ENCODE results near the gene RSF1. TPM values are rescaled to one million over a fixed set of nuclear protein-coding genes. Genes with fewer than 3 reads are reported as not detected.

Gene RSF1
- total and polyA plus RNA-seq, 4 experiments from 2014 or later, result 13.0 to 106 (median 78.4) TPM

- ChIA-PET POLR2A (ENCODE audit: partially characterized antibody) (no interaction called here), CTCF (ENCODE audit: partially characterized antibody) (interaction anchor here (0.8 kb wide), 1 partner anchor 12 kb away, joined by 7 read pairs; no protein-coding TSS in a partner anchor)
- no peak overlapping the region for H3K27ac ChIP-seq (ENCODE audit: low read depth, low read length)
- H3K4me3 Mint-ChIP-seq, result peak overlapping the region in 1 of 8 donors; percentile 38
- peaks cover 6 to 31% of the 10 kb centered on the region in 2 donors for H3K36me3 Mint-ChIP-seq
- H3K9me3 ChIP-seq (ENCODE audit: control insufficient read depth in 1 of 2, low read length in 2 of 2), result no peaks in the 10 kb centered on the region
- no peak for DNase-seq
- H3K27ac Mint-ChIP-seq, result no peak overlapping the region
- intact Hi-C loops (cut with micrococcal nuclease), result no loop called here
- H3K9me3 Mint-ChIP-seq, result no peaks in the 10 kb centered on the region
- no peaks in the 10 kb centered on the region for H3K36me3 ChIP-seq (ENCODE audit: insufficient read depth, low read length)
- H3K4me3 ChIP-seq (ENCODE audit: low read length in 2 of 2), result no peak overlapping the region
- H3K27me3 Mint-ChIP-seq, result no peaks in the 10 kb centered on the region
- H3K4me1 Mint-ChIP-seq, result peaks cover 39 to 77% (median 54%) of the 10 kb centered on the region in 4 donors
- H3K27me3 ChIP-seq (ENCODE audit: insufficient read depth, low read length), result no peaks in the 10 kb centered on the region
- peaks cover 29% of the 10 kb centered on the region for H3K4me1 ChIP-seq (ENCODE audit: insufficient read depth, low read length)
Observed at GRCh38 chr11:77806993-77807392, 13.5 kb downstream of the RSF1 start.

- Mint-ChIP-seq H3K27me3 (no peaks in the 10 kb centered on the region), H3K9me3 (no peaks in the 10 kb centered on the region), H3K4me1 (peaks cover 40 to 78% (median 56%) of the 10 kb centered on the region in 4 donors), H3K36me3 (peaks cover 3 to 29% of the 10 kb centered on the region in 2 donors), H3K4me3 (peak overlapping the region in 3 of 8 donors; percentile 17 to 45 (median 20)), H3K27ac (peak overlapping the region in 2 of 7 donors; percentile 13 to 51)
- Histone ChIP-seq H3K4me1 (ENCODE audit: insufficient read depth, low read length) (peaks cover 33% of the 10 kb centered on the region), H3K9me3 (ENCODE audit: control insufficient read depth in 1 of 2, low read length in 2 of 2) (no peaks in the 10 kb centered on the region), H3K36me3 (ENCODE audit: insufficient read depth, low read length) (no peaks in the 10 kb centered on the region), H3K4me3 (ENCODE audit: low read length in 2 of 2) (no peak overlapping the region), H3K27ac (ENCODE audit: low read depth, low read length) (no peak overlapping the region), H3K27me3 (ENCODE audit: insufficient read depth, low read length) (no peaks in the 10 kb centered on the region)
- CTCF ChIA-PET (ENCODE audit: partially characterized antibody), result interaction anchor here (0.8 kb wide), 1 partner anchor 13 kb away, joined by 7 read pairs; no protein-coding TSS in a partner anchor
- POLR2A ChIA-PET (ENCODE audit: partially characterized antibody), result no interaction called here
- DNase-seq, result no peak
- intact Hi-C loops (cut with micrococcal nuclease), result no loop called here
Observed at GRCh38 chr11:77806415-77806814, 14.1 kb downstream of the RSF1 start.

- intact Hi-C loops (cut with micrococcal nuclease), result no loop called here
- no peaks in the 10 kb centered on the region for H3K27me3 ChIP-seq (ENCODE audit: insufficient read depth, low read length)
- peak overlapping the region in 2 of 7 donors; percentile 1 to 73 for H3K27ac Mint-ChIP-seq
- DNase-seq, result no peak
- peaks cover 9 to 21% of the 10 kb centered on the region in 2 donors for H3K36me3 Mint-ChIP-seq
- ChIA-PET CTCF (ENCODE audit: partially characterized antibody) (no interaction called here), POLR2A (ENCODE audit: partially characterized antibody) (no interaction called here)
- H3K27me3 Mint-ChIP-seq, result no peaks in the 10 kb centered on the region
- peaks cover 25% of the 10 kb centered on the region for H3K4me1 ChIP-seq (ENCODE audit: insufficient read depth, low read length)
- H3K9me3 ChIP-seq (ENCODE audit: control insufficient read depth in 1 of 2, low read length in 2 of 2), result no peaks in the 10 kb centered on the region
- H3K4me1 Mint-ChIP-seq, result peaks cover 45 to 82% (median 61%) of the 10 kb centered on the region in 4 donors
- no peaks in the 10 kb centered on the region for H3K36me3 ChIP-seq (ENCODE audit: insufficient read depth, low read length)
- no peak overlapping the region for H3K4me3 ChIP-seq (ENCODE audit: low read length in 2 of 2)
- H3K9me3 Mint-ChIP-seq, result no peaks in the 10 kb centered on the region
- H3K27ac ChIP-seq (ENCODE audit: low read depth, low read length), result no peak overlapping the region
- no peak overlapping the region for H3K4me3 Mint-ChIP-seq
Observed at GRCh38 chr11:77801477-77801876, 19.0 kb downstream of the RSF1 start.

GRCh38 chr11:77800449-77800848 lies 20.1 kb downstream of the RSF1 start:
- CTCF ChIA-PET (ENCODE audit: partially characterized antibody), result no interaction called here
- peaks cover 50 to 83% (median 65%) of the 10 kb centered on the region in 4 donors for H3K4me1 Mint-ChIP-seq

GRCh38 chr11:77799338-77799737 lies 21.2 kb downstream of the RSF1 start:
- peak overlapping the region in 3 of 7 donors; percentile 23 to 37 (median 37) for H3K27ac Mint-ChIP-seq
- ChIA-PET POLR2A (ENCODE audit: partially characterized antibody) (no interaction called here), CTCF (ENCODE audit: partially characterized antibody) (no interaction called here)
- H3K27me3 ChIP-seq (ENCODE audit: insufficient read depth, low read length), result no peaks in the 10 kb centered on the region
- no peak overlapping the region for H3K4me3 ChIP-seq (ENCODE audit: low read length in 2 of 2)
- no peaks in the 10 kb centered on the region for H3K9me3 ChIP-seq (ENCODE audit: control insufficient read depth in 1 of 2, low read length in 2 of 2)
- no peak for DNase-seq
- peaks cover 32% of the 10 kb centered on the region for H3K4me1 ChIP-seq (ENCODE audit: insufficient read depth, low read length)
- peak overlapping the region in 2 of 8 donors; percentile 4 to 25 for H3K4me3 Mint-ChIP-seq
- H3K27ac ChIP-seq (ENCODE audit: low read depth, low read length), result no peak overlapping the region
- intact Hi-C loops (cut with micrococcal nuclease), result no loop called here
- peaks cover 58 to 88% (median 74%) of the 10 kb centered on the region in 4 donors for H3K4me1 Mint-ChIP-seq
- peaks cover 9 to 20% of the 10 kb centered on the region in 2 donors for H3K36me3 Mint-ChIP-seq
- H3K36me3 ChIP-seq (ENCODE audit: insufficient read depth, low read length), result no peaks in the 10 kb centered on the region
- no peaks in the 10 kb centered on the region for H3K9me3 Mint-ChIP-seq
- no peaks in the 10 kb centered on the region for H3K27me3 Mint-ChIP-seq

More at GRCh38 chr11:77800449-77800848, 20.1 kb downstream of the RSF1 start:
- Histone ChIP-seq H3K27me3 (ENCODE audit: insufficient read depth, low read length) (no peaks in the 10 kb centered on the region), H3K27ac (ENCODE audit: low read depth, low read length) (no peak overlapping the region), H3K4me3 (ENCODE audit: low read length in 2 of 2) (no peak overlapping the region), H3K4me1 (ENCODE audit: insufficient read depth, low read length) (peaks cover 24% of the 10 kb centered on the region), H3K9me3 (ENCODE audit: control insufficient read depth in 1 of 2, low read length in 2 of 2) (no peaks in the 10 kb centered on the region), H3K36me3 (ENCODE audit: insufficient read depth, low read length) (no peaks in the 10 kb centered on the region)
- intact Hi-C loops (cut with micrococcal nuclease), result no loop called here
- peaks cover 9 to 18% of the 10 kb centered on the region in 2 donors for H3K36me3 Mint-ChIP-seq
- peak overlapping the region in 1 of 8 donors; percentile 29 for H3K4me3 Mint-ChIP-seq
- peak overlapping the region in 3 of 7 donors; percentile 4 to 78 (median 44) for H3K27ac Mint-ChIP-seq
- no peaks in the 10 kb centered on the region for H3K9me3 Mint-ChIP-seq
- H3K27me3 Mint-ChIP-seq, result no peaks in the 10 kb centered on the region
- DNase-seq, result no peak
- POLR2A ChIA-PET (ENCODE audit: partially characterized antibody), result no interaction called here

- H3K27ac Mint-ChIP-seq, result peak overlapping the region in 2 of 7 donors; percentile 20 to 21
Observed at GRCh38 chr11:77793972-77794371, 26.6 kb downstream of the RSF1 start.

GRCh38 chr11:77791301-77791700 lies 29.2 kb downstream of the RSF1 start:
- no peaks in the 10 kb centered on the region for H3K27me3 Mint-ChIP-seq
- ChIA-PET POLR2A (ENCODE audit: partially characterized antibody) (no interaction called here), CTCF (ENCODE audit: partially characterized antibody) (no interaction called here)
- H3K9me3 Mint-ChIP-seq, result peaks cover 0 to 5% (median 1%) of the 10 kb centered on the region in 8 donors
- Histone ChIP-seq H3K27me3 (ENCODE audit: insufficient read depth, low read length) (no peaks in the 10 kb centered on the region), H3K36me3 (ENCODE audit: insufficient read depth, low read length) (no peaks in the 10 kb centered on the region), H3K4me3 (ENCODE audit: low read length in 2 of 2) (no peak overlapping the region), H3K27ac (ENCODE audit: low read depth, low read length) (no peak overlapping the region), H3K4me1 (ENCODE audit: insufficient read depth, low read length) (peaks cover 56% of the 10 kb centered on the region), H3K9me3 (ENCODE audit: control insufficient read depth in 1 of 2, low read length in 2 of 2) (no peaks in the 10 kb centered on the region)
- intact Hi-C loops (cut with micrococcal nuclease), result no loop called here
- peaks cover 34 to 49% of the 10 kb centered on the region in 2 donors for H3K36me3 Mint-ChIP-seq
- no peak overlapping the region for H3K4me3 Mint-ChIP-seq
- no peak for DNase-seq
- H3K27ac Mint-ChIP-seq, result no peak overlapping the region
- H3K4me1 Mint-ChIP-seq, result peaks cover 70 to 95% (median 83%) of the 10 kb centered on the region in 4 donors

More at GRCh38 chr11:77793972-77794371, 26.6 kb downstream of the RSF1 start:
- intact Hi-C loops (cut with micrococcal nuclease), result no loop called here
- DNase-seq, result no peak
- no peak overlapping the region for H3K27ac ChIP-seq (ENCODE audit: low read depth, low read length)
- Mint-ChIP-seq H3K9me3 (peaks cover 0 to 5% (median 1%) of the 10 kb centered on the region in 8 donors), H3K27me3 (no peaks in the 10 kb centered on the region), H3K4me3 (peak overlapping the region in 3 of 8 donors; percentile 7 to 23 (median 17)), H3K4me1 (peaks cover 73 to 96% (median 83%) of the 10 kb centered on the region in 4 donors), H3K36me3 (peaks cover 37 to 55% of the 10 kb centered on the region in 2 donors)
- ChIA-PET POLR2A (ENCODE audit: partially characterized antibody) (no interaction called here), CTCF (ENCODE audit: partially characterized antibody) (no interaction called here)
- H3K27me3 ChIP-seq (ENCODE audit: insufficient read depth, low read length), result no peaks in the 10 kb centered on the region
- H3K4me1 ChIP-seq (ENCODE audit: insufficient read depth, low read length), result peaks cover 35% of the 10 kb centered on the region
- H3K36me3 ChIP-seq (ENCODE audit: insufficient read depth, low read length), result no peaks in the 10 kb centered on the region
- H3K9me3 ChIP-seq (ENCODE audit: control insufficient read depth in 1 of 2, low read length in 2 of 2), result no peaks in the 10 kb centered on the region
- no peak overlapping the region for H3K4me3 ChIP-seq (ENCODE audit: low read length in 2 of 2)

Measured in CD4-positive, alpha-beta memory T cell (primary cell).